ENCODE measurements around the gene TYROBP.
A peak's percentile ranks its signal among the peaks of the same experiment; 100 is the strongest.
"Not testable (repeated sequence)": the region's sequence is repeated elsewhere in the genome, so short reads cannot be mapped to it uniquely, and the experiment has no call there.

Gene TYROBP

GRCh38 chr19:35898499-35898809, 9.6 kb downstream of the TYROBP start:
- no peak for DNase-seq

- DNase-seq = no peak
Measured at GRCh38 chr19:35897706-35898451, 10.2 kb downstream of the TYROBP start.

GRCh38 chr19:35896643-35897040, 11.5 kb downstream of the TYROBP start:
- DNase-seq = no peak

- no peak for DNase-seq
Measured at GRCh38 chr19:35895911-35896642, 12.0 kb downstream of the TYROBP start.

GRCh38 chr19:35894342-35894741, 13.8 kb downstream of the TYROBP start:
- DNase-seq = no peak

GRCh38 chr19:35891819-35892218, 16.3 kb downstream of the TYROBP start:
- not testable (repeated sequence) for DNase-seq

- DNase-seq = no peak
Measured at GRCh38 chr19:35890113-35890650, 17.9 kb downstream of the TYROBP start.

GRCh38 chr19:35889370-35890112, 18.6 kb downstream of the TYROBP start:
- no peak for DNase-seq

- no peak for DNase-seq
Measured at GRCh38 chr19:35888398-35888797, 19.7 kb downstream of the TYROBP start.

GRCh38 chr19:35887197-35887596, 20.9 kb downstream of the TYROBP start:
- no peak for DNase-seq

GRCh38 chr19:35885904-35886303, 22.2 kb downstream of the TYROBP start:
- DNase-seq = no peak

GRCh38 chr19:35885225-35885738, 22.8 kb downstream of the TYROBP start:
- DNase-seq = no peak

GRCh38 chr19:35883882-35884281, 24.2 kb downstream of the TYROBP start:
- no peak for DNase-seq

- no peak for DNase-seq
Measured at GRCh38 chr19:35882114-35882832, 25.8 kb downstream of the TYROBP start.

- peak; percentile 85 for DNase-seq
Measured at GRCh38 chr19:35879770-35880317, 28.3 kb downstream of the TYROBP start.

GRCh38 chr19:35879068-35879467, 29.0 kb downstream of the TYROBP start:
- DNase-seq = no peak

GRCh38 chr19:35874392-35874930, 33.6 kb downstream of the TYROBP start:
- DNase-seq = no peak

GRCh38 chr19:35872180-35872579, 35.9 kb downstream of the TYROBP start:
- no peak for DNase-seq

- DNase-seq = no peak
Measured at GRCh38 chr19:35871611-35872010, 36.5 kb downstream of the TYROBP start.

- DNase-seq = no peak
Measured at GRCh38 chr19:35870798-35871197, 37.3 kb downstream of the TYROBP start.

GRCh38 chr19:35870124-35870736, 37.9 kb downstream of the TYROBP start:
- DNase-seq = peak; percentile 75

Measured in stimulated activated CD4-positive, alpha-beta T cell treated with anti-CD3 and anti-CD28 coated beads, Interleukin-1b, Interleukin-23, amount 100 ng/mL, for 48 hours (primary cell).